Measurements from ENCODE around the gene EEPD1. TPM values are rescaled to one million over a fixed set of nuclear protein-coding genes. Genes with fewer than 3 reads are reported as not detected.
A peak's percentile ranks its signal among the peaks of the same experiment; 100 is the strongest.

EEPD1 gene
- total RNA-seq, 1 donor from 2014 or later: 10.0 TPM

GRCh38 chr7:36204929-36205635 is 52.0 kb downstream of the EEPD1 start:
- ATAC-seq (ENCODE audit: poor library complexity) (no peak), DNase-seq (no peak)
- intact Hi-C loops (cut with DNase I): no loop called here

- no peak for ATAC-seq (ENCODE audit: poor library complexity)
- DNase-seq: no peak
- intact Hi-C loops (cut with DNase I): no loop called here
Measured at GRCh38 chr7:36205803-36206202, 52.7 kb downstream of the EEPD1 start.

GRCh38 chr7:36207451-36208291 is 54.6 kb downstream of the EEPD1 start:
- ATAC-seq (ENCODE audit: poor library complexity) (peak; percentile 83), DNase-seq (peak; percentile 71)
- intact Hi-C loops (cut with DNase I): no loop called here

- ATAC-seq (ENCODE audit: poor library complexity): peak; percentile 6
- DNase-seq: no peak
- intact Hi-C loops (cut with DNase I): no loop called here
Measured at GRCh38 chr7:36208426-36208825, 55.4 kb downstream of the EEPD1 start.

- intact Hi-C loops (cut with DNase I): no loop called here
- ATAC-seq (ENCODE audit: poor library complexity) (no peak), DNase-seq (no peak)
Measured at GRCh38 chr7:36208997-36209813, 56.2 kb downstream of the EEPD1 start.

GRCh38 chr7:36209814-36210183 is 56.7 kb downstream of the EEPD1 start:
- DNase-seq (no peak), ATAC-seq (ENCODE audit: poor library complexity) (no peak)
- intact Hi-C loops (cut with DNase I): no loop called here

- intact Hi-C loops (cut with DNase I): no loop called here
- DNase-seq (no peak), ATAC-seq (ENCODE audit: poor library complexity) (no peak)
Measured at GRCh38 chr7:36210291-36210922, 57.4 kb downstream of the EEPD1 start.

- intact Hi-C loops (cut with DNase I): no loop called here
- ATAC-seq (ENCODE audit: poor library complexity): no peak
- no peak for DNase-seq
Measured at GRCh38 chr7:36214608-36215456, 61.8 kb downstream of the EEPD1 start.

- ATAC-seq (ENCODE audit: poor library complexity) (no peak), DNase-seq (no peak)
- intact Hi-C loops (cut with DNase I): no loop called here
Measured at GRCh38 chr7:36215457-36215765, 62.4 kb downstream of the EEPD1 start.

- intact Hi-C loops (cut with DNase I): no loop called here
- peak; percentile 81 for ATAC-seq (ENCODE audit: poor library complexity)
- no peak for DNase-seq
Measured at GRCh38 chr7:36216063-36216684, 63.1 kb downstream of the EEPD1 start.

GRCh38 chr7:36217211-36217960 is 64.3 kb downstream of the EEPD1 start:
- ATAC-seq (ENCODE audit: poor library complexity) (no peak), DNase-seq (no peak)
- intact Hi-C loops (cut with DNase I): no loop called here

GRCh38 chr7:36217961-36218284 is 64.9 kb downstream of the EEPD1 start:
- DNase-seq: no peak
- no peak for ATAC-seq (ENCODE audit: poor library complexity)
- intact Hi-C loops (cut with DNase I): no loop called here

GRCh38 chr7:36219429-36219828 is 66.4 kb downstream of the EEPD1 start:
- intact Hi-C loops (cut with DNase I): no loop called here
- ATAC-seq (ENCODE audit: poor library complexity) (no peak), DNase-seq (no peak)

GRCh38 chr7:36223851-36224250 is 70.8 kb downstream of the EEPD1 start:
- ATAC-seq (ENCODE audit: poor library complexity): no peak
- intact Hi-C loops (cut with DNase I): no loop called here

GRCh38 chr7:36224934-36225858 is 72.1 kb downstream of the EEPD1 start:
- ATAC-seq (ENCODE audit: poor library complexity) (no peak), DNase-seq (no peak)
- intact Hi-C loops (cut with DNase I): no loop called here

More at GRCh38 chr7:36223851-36224250, 70.8 kb downstream of the EEPD1 start:
- DNase-seq: no peak

- ATAC-seq (ENCODE audit: poor library complexity) (no peak), DNase-seq (no peak)
- intact Hi-C loops (cut with DNase I): no loop called here
Measured at GRCh38 chr7:36226151-36226550, 73.1 kb downstream of the EEPD1 start.

All from Right ventricle myocardium superior (tissue), 1 donor.